Gastrocnemius medialis (tissue), 4 donors: Measurements from ENCODE around the gene HTT-AS. TPM values are rescaled to one million over a fixed set of nuclear protein-coding genes. Genes with fewer than 3 reads are reported as not detected.

Source experiments
- ATAC-seq, 2 donors: fragments of 150-250 bp; one replicate each; pipeline ENCODE4 v1.9.1; 2016
- DNase-seq, 2 donors: peaks; one replicate each; pipeline ENCODE4 v3.0.0-alpha.2; 2019
- H3K27ac ChIP-seq, 4 donors: fragments of 200-600 bp; sonication (generic); 1 replicate in 1 of 4; 2 replicates in 3 of 4; pipeline ENCODE4 v1.5.1; 2016 to 2018; ENCODE audit warnings: mild to moderate bottlenecking in 2 of 4, moderate library complexity in 1 of 4
- H3K27me3 ChIP-seq, 3 donors: fragments of 200-600 bp; sonication (generic) in 2 of 3; 1 replicate in 1 of 3; 2 replicates in 2 of 3; pipeline versions ENCODE4 v1.5.1 to v1.6.0; 2016 to 2019; ENCODE audit warnings: mild to moderate bottlenecking in 1 of 3, moderate library complexity in 1 of 3
- H3K36me3 ChIP-seq, 2 donors: fragments of 200-600 bp; sonication (generic) in 1 of 2; one replicate each; pipeline ENCODE4 v1.5.1; 2017 to 2018
- H3K4me1 ChIP-seq, 2 donors: fragments of 200-600 bp; sonication (generic) in 1 of 2; one replicate each; pipeline ENCODE4 v1.5.1; 2016 to 2017; ENCODE audit warnings: mild to moderate bottlenecking in 2 of 2
- H3K4me3 ChIP-seq, 4 donors: fragments of 200-600 bp; sonication (generic) in 3 of 4; 1 replicate in 1 of 4; 2 replicates in 3 of 4; pipeline ENCODE4 v1.5.1; 2016 to 2019; ENCODE audit warnings: mild to moderate bottlenecking in 2 of 4
- H3K9me3 ChIP-seq, 3 donors: fragments of 200-600 bp; sonication (generic) in 2 of 3; 1 replicate in 1 of 3; 2 replicates in 2 of 3; pipeline ENCODE4 v1.5.1; 2016 to 2019
- CTCF ChIP-seq, 5 experiments: fragments of 450-650 bp in 3 of 5; fragments of 200-600 bp in 2 of 5; sonication (generic) in 2 of 5; IDR thresholded peaks in 4 of 5; conservative IDR thresholded peaks in 1 of 5; 1 replicate in 4 of 5; 2 replicates in 1 of 5; pipeline ENCODE4 v1.5.1; 2016 to 2019; ENCODE audit warnings: antibody characterized with exemption in 5 of 5, mild to moderate bottlenecking in 3 of 5, moderate library complexity in 3 of 5
- POLR2A ChIP-seq, 2 donors: fragments of 450-650 bp; IDR thresholded peaks; one replicate each; pipeline ENCODE4 v1.6.1; 2017; ENCODE audit warnings: antibody characterized with exemption in 2 of 2, mild to moderate bottlenecking in 2 of 2, moderate library complexity in 2 of 2
- in situ Hi-C, 4 donors: fragments of 200-750 bp; cut with MboI; loops; one replicate each; pipeline versions ENCODE4 v1.15.0 to v1.8.0; 2017; ENCODE audit warnings: low sequenced_read_pairs in 4 of 4
- intact Hi-C: fragments of 100-400 bp; cut with DNase I; formaldehyde crosslinking; loops from one replicate; pipeline ENCODE4 v1.15.1; 2023; ENCODE audit warnings: low total_unique reads
- total RNA-seq, 4 donors: library from RNA; depleted of rRNA; stranded (reverse); fragments of >200 nt; gene quantifications; one replicate each; pipeline versions ENCODE4 v1.1.0 to v1.2.3, GENCODE V29; 2016

Gene HTT-AS
- total RNA-seq, 4 donors from 2014 or later, result not detected

- in situ Hi-C loops, result no loop called here
- no peak for ATAC-seq
- no peaks in the 10 kb centered on the region for H3K9me3 ChIP-seq
- peak in 1 of 2 donors; percentile 41 for DNase-seq
- H3K27ac ChIP-seq, result peak overlapping the region; percentile 53 to 84 (median 82)
- no peak for TF ChIP-seq POLR2A (IDR thresholded peaks at IDR 0.05)
- TF ChIP-seq CTCF (IDR thresholded peaks at IDR 0.05 in 4 of 5, conservative IDR thresholded peaks at IDR 0.05 in 1 of 5), result no peak
- no peaks in the 10 kb centered on the region for H3K27me3 ChIP-seq
- H3K4me1 ChIP-seq, result peaks cover 38 to 45% of the 10 kb centered on the region in 2 donors
- intact Hi-C loops, result no loop called here
- H3K4me3 ChIP-seq, result no peak overlapping the region
- peaks cover 0 to 34% of the 10 kb centered on the region in 2 donors for H3K36me3 ChIP-seq
These were observed 41.4 kb upstream of the HTT-AS start for GRCh38 chr4:3115637-3116270.

- H3K27ac ChIP-seq, result peak overlapping the region; percentile 80 to 84 (median 82)
- ATAC-seq, result no peak
These were observed 40.0 kb upstream of the HTT-AS start for GRCh38 chr4:3114377-3114776.

GRCh38 chr4:3112609-3113469 is 38.5 kb upstream of the HTT-AS start:
- peaks cover 0 to 27% of the 10 kb centered on the region in 2 donors for H3K36me3 ChIP-seq
- peak; percentile 72 to 86 for ATAC-seq
- in situ Hi-C loops, result no loop called here
- intact Hi-C loops, result no loop called here
- H3K27me3 ChIP-seq, result no peaks in the 10 kb centered on the region
- H3K4me3 ChIP-seq, result peak overlapping the region in 2 of 4 donors; percentile 20 to 23
- H3K4me1 ChIP-seq, result peaks cover 51 to 52% of the 10 kb centered on the region in 2 donors
- H3K9me3 ChIP-seq, result no peaks in the 10 kb centered on the region
- peak in 1 of 2 donors; percentile 40 for DNase-seq
- TF ChIP-seq CTCF (IDR thresholded peaks at IDR 0.05 in 4 of 5, conservative IDR thresholded peaks at IDR 0.05 in 1 of 5) (no peak), POLR2A (IDR thresholded peaks at IDR 0.05) (peak in 1 of 2 donors; percentile 4)
- H3K27ac ChIP-seq, result peak overlapping the region; percentile 80 to 84 (median 82)

More at GRCh38 chr4:3114377-3114776, 40.0 kb upstream of the HTT-AS start:
- Histone ChIP-seq H3K4me3 (no peak overlapping the region), H3K4me1 (peaks cover 38 to 45% of the 10 kb centered on the region in 2 donors), H3K9me3 (no peaks in the 10 kb centered on the region), H3K36me3 (peaks cover 0 to 29% of the 10 kb centered on the region in 2 donors), H3K27me3 (no peaks in the 10 kb centered on the region)
- DNase-seq, result no peak
- no peak for TF ChIP-seq POLR2A (IDR thresholded peaks at IDR 0.05)
- no peak for TF ChIP-seq CTCF (IDR thresholded peaks at IDR 0.05 in 4 of 5, conservative IDR thresholded peaks at IDR 0.05 in 1 of 5)
- in situ Hi-C loops, result no loop called here
- intact Hi-C loops, result no loop called here

- peak overlapping the region; percentile 80 to 84 (median 82) for H3K27ac ChIP-seq
- H3K27me3 ChIP-seq, result no peaks in the 10 kb centered on the region
- H3K4me1 ChIP-seq, result peaks cover 58% of the 10 kb centered on the region in 2 donors
- TF ChIP-seq CTCF (IDR thresholded peaks at IDR 0.05 in 4 of 5, conservative IDR thresholded peaks at IDR 0.05 in 1 of 5) (no peak), POLR2A (IDR thresholded peaks at IDR 0.05) (peak in 1 of 2 donors; percentile 45)
- intact Hi-C loops, result no loop called here
- peak in 1 of 2 donors; percentile 61 for DNase-seq
- H3K36me3 ChIP-seq, result peaks cover 0 to 20% of the 10 kb centered on the region in 2 donors
- H3K9me3 ChIP-seq, result no peaks in the 10 kb centered on the region
- H3K4me3 ChIP-seq, result peak overlapping the region in 2 of 4 donors; percentile 20 to 23
- peak; percentile 85 to 88 for ATAC-seq
- in situ Hi-C loops, result no loop called here
These were observed 37.9 kb upstream of the HTT-AS start for GRCh38 chr4:3112201-3112600.
